Tibial nerve (tissue), 3 donors: ENCODE measurements around the gene IGHMBP2.

Experiments used
- CTCF ChIP-seq, 5 experiments: fragments of 200-600 bp in 3 of 5; fragments of 450-650 bp in 2 of 5; sonication (generic) in 3 of 5; IDR thresholded peaks; one replicate each; pipeline ENCODE4 v1.5.1; 2016 to 2019; ENCODE audit warnings: antibody characterized with exemption in 5 of 5, mild to moderate bottlenecking in 3 of 5, moderate library complexity in 2 of 5
- POLR2A ChIP-seq, 2 donors: fragments of 450-650 bp; IDR thresholded peaks; one replicate each; pipeline ENCODE4 v1.6.1; 2017; ENCODE audit warnings: antibody characterized with exemption in 2 of 2, mild to moderate bottlenecking in 2 of 2, moderate library complexity in 2 of 2

- TF ChIP-seq POLR2A (IDR thresholded peaks at IDR 0.05) (no peak), CTCF (IDR thresholded peaks at IDR 0.05) (no peak)
Observed at GRCh38 chr11:68911731-68912130, 8.0 kb downstream of the IGHMBP2 start.
